HG02870 (cell line): ENCODE data around the gene GREM2.

Source experiments
- ATAC-seq: cut with Tn5 transposase; IDR thresholded peaks from one replicate; pipeline ENCODE4 v1.9.1; 2021; ENCODE audit warnings: mild to moderate bottlenecking, moderate library complexity; ENCODE audit not compliant: unreplicated experiment

GREM2 gene

DNA sequence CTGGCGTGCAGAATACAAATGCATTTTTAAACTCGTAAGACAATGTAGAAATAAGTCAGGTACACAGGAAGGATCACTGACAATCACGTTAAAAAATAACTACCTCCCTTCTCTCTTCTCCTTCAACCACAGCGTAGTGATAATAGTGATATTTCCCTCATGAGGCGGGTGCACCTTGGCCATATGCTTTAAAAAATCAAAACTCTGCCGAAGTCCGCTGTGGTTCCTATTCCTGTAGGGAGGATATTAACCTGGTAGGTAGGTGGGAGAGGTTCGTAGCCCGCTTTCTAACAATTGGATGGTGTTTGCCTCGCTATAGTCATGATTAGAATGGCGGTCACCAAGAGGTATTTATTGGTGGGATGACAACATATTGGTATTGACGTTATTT, 732 bp downstream of the GREM2 start:
- no peak for ATAC-seq

DNA sequence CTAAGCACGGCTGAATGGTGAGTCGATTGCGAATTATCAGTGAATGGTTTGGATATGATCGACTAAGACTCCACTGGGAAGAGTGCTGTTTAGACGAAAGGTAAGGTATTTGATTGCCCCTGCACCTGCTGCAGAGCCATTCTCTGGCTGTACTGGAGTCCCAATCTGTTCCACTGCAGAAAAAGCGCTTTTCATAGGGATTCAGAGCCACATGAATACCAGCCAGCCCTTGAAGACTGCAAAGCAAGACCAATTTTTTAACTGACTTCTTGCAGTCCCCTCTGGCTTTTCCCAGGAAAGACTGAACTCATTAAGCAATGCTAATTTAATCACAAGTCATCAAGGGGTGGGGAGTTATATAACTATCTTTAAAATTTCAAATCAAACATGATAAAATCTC, 1.3 kb downstream of the GREM2 start:
- no peak for ATAC-seq

DNA sequence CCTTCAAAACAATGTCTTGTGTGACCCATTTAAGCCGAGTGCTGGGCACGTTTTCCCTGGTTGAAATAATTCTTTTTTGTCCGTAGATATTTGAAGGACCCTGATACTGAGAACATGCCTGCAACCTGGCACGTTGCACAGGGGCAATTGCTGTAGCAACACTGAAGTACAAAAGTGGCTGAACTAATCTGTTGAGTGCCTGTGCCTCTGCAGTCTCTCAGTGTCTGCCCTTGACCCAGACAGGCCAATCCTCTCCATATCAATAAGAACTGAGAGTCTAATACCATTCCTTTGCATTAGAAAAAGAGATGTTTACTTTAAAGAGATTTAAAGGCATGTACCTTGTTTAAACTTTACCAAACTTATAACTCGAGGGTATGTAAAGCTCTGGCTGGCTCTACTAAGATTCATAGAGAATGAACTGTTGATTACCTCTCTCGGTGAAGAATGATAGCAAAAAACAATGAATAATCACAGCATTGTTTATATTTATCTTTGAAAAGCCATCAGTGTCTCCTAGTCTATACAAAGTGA, 2.4 kb downstream of the GREM2 start:
- ATAC-seq: no peak

DNA sequence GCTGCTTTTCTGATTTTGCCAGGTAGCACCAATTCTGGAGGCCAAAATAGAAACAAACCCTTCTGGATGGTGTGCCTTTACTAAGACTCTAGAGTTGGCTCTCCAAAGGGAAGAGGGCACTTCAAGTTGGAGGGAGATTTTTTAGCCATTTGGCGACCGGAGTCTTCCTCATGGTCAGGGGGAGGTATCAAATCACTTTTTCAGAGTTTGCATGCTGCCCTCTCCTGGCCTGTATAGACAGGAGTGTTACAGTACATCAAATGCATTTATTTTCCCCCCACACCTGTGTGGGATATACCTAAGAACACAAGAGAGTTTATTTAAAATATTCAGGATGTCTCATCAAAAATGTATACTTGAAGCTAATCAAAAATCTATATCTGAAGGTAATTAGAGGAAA, 3.2 kb downstream of the GREM2 start:
- ATAC-seq: no peak

DNA sequence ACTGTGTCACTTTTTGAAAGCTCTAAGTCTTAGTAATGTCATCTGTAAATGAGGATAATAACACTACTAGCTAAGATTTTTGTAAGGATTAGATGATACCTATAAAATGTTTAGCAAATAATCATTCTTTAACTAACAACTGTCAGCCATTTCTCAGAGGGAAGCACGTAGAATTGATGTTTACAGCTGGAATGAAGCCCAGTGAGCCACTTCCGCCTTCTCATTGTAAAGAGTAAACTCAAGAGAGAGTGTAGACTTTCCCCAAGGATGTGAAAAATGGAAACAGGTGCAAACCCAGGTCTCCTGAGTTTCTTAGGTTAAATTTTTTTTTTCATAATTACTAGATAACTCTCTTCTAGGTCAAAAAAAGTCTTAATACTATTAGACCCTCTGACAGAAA, 4.9 kb downstream of the GREM2 start:
- no peak for ATAC-seq

DNA sequence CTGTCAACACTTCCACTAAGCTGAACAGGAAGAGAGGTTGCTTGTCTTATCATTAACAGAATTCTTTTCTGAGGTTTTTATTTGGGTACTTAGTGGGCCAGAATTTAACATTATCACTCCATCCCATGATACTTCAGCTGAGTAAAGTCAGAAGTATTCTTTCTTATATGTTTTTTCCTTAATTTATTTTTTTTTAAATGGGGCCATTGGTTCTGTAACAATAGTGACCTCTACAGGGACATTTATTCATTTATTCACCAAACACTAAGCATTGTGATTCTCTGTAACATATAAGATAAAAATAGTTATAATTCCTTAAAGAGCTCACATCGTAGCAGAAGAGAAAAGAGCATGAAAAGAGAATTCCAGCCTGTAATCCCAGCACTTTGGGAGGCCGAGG, 9.8 kb downstream of the GREM2 start:
- no peak for ATAC-seq

DNA sequence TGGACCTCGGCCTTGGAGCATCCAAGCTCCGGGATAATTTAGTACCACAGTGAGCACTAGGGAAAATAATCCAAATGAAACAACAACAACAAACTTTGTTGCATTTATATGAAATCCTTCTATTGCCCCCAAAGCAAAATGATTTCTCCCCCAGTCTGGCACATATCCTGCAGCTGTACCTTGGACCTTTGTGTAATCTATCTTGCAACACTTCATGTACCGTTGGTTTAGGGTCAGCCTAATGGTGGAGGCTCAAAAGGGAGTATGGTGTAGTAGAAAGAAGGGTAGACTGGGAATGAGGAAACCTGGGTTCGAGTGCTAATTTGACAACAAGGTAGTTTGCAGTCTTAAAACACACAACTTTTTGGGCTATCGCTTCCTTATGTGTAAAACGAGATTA, 12.1 kb downstream of the GREM2 start:
- no peak for ATAC-seq

DNA sequence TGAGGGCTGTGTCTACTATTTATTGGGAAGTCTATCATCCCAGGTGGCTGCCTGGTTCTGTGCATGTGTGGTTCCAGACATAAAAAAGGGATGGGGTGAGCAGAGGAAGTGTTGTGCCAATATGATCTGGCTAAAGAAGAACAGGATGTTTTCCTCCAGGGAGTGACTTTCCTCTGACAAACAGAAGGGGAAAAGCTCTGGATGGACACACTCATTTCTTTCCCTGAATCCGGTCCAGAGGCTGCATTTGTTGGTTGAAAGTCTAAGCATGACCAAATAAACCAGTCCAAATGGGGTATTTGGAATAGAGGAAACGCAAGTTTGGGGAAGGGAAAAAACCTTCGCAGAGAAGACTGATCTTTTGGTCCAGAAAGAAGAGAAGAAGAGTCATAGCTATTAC, 12.7 kb downstream of the GREM2 start:
- no peak for ATAC-seq

DNA sequence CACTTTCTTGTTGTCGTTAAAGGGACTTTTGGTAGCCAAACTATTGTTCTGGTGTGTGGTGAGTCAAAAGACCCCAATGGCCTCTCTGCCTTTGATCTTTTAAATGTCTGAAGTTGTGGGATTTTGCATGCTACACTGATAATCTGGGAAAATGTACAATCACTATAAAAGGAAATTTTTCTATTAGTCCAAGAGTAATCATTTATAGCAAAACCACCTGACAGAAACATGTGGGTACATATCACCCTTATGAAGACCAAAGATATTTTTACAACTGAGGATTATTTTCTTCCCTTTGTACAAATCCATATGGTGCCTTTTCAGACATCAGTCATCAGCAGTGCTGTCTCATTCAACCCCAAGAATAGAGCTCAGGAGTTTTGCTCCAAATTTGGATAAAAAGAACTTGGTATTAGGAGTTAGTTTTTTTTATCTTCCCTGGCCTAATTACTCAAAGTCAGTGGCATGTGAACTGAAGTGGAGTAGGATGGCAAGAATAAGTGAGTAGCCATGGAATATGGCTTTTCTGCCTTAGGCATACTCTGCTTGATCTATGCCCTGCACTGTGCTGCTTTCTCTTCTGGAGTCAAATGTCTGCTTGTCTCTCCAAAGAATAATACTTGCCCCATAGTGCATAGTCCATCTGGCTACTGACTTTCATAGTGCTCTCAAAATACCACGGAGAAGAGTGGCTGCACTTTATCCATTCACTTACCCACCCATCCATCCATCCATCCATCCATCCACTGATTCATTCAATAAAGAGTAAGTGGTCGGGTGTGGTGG, 13.5 kb downstream of the GREM2 start:
- no peak for ATAC-seq

DNA sequence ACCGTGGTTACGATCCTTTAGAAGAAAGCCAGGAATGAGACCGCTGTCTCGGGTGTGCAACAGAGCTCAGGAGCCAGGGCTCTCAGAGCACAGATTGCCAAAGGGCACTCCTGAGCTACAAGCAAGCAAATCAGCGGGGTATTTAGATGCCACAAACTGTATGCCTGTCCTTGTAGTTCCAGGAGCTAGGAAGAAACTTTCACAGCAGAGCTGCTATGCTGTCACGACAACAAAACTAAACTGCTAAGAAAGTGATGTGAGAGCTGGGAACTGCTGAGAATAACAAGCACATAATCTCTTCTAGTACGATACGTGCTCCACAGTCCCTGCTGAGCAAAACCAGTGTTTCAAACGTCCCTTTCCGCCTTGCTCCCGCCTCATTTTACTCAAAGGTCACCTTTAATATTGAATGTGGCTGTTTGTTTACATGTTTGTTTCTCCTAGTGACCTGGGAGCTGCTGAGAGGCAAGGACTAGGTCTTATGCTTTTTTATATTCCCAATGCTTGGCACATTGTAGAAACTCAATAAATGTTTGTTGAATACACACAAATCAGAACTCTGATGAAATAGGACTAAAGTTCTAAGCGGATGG, 14.7 kb downstream of the GREM2 start:
- ATAC-seq: no peak

DNA sequence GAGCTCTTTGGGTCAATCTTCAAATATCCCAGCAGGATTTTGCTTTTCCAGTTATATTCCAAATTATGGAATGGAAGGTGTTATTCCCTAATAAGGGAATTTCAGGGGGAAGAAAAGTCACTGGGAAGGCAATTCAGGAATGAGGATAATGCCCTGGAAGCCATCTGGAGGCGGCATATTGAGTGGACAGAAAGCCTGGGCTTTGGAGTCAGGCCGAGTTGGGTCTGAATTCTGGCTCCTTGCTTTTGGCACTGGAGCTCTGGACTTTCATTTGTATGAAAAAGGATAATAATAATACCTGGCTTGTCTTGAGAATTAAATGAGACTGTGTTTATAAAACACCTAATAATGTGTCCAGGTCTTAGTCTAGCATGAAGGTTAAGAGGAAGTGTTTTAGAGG, 16.5 kb downstream of the GREM2 start:
- ATAC-seq: no peak

DNA sequence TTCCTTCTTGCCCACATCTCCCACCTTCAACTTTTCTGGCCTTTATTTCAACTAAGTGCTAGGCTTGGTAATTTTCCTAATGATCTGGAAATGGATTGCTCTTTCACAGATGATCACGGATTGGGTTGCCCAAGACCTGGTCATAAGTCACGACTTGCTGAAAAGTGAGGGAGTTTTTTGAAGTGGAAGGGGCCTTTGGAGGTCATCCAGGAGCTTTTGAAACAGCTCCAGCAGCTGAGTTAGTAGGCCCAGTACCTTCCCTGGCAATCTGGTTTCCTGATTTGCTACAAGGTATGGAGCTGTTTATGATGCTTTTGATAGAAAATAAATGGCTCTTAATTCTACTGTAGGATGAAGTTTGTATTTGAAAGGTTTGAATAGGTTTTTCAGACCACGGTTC, 20.4 kb downstream of the GREM2 start:
- no peak for ATAC-seq

DNA sequence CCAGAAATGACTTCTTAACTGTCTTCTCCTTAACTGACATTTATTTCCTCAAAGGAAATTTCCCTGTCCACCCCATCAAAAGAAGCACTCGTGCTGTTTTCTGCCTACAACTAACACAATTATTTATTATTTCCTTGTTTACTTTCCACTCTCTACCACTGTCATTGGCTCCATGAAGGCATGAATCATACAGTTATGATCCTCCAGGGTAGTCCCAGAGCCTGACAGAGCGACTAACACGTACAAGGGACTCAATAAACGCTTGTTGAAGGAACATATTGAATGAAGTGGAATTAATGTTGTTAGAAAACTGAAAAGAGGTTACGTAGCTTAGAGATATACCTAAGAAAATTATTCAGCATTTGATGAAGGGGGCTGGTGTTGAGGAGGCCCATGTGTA, 20.9 kb downstream of the GREM2 start:
- ATAC-seq: no peak

DNA sequence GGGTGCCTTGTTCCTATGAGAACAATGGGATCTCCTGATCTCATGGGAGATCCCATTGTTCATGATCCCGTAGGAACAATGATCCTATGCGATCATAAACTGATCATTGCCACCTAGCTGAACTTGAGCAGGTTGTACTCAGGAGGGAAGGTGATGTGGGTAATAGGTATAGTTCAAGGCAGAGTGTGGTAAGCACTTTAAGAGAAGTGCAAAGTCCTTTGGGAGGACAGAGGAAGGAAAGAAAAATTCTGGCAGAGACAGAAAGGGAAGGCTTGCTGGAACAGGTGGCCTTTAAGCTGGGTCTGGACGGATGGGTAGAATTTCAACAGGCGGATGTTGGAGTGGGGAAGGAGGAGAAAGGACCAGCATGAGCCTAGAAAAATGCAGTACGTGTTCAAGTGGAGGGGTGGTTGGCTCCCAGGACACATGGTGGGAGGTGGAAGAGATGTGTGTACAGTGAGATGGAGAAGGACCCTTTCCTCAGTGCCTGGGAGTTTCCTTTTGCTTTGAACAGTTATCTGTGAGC, 22.3 kb downstream of the GREM2 start:
- no peak for ATAC-seq

DNA sequence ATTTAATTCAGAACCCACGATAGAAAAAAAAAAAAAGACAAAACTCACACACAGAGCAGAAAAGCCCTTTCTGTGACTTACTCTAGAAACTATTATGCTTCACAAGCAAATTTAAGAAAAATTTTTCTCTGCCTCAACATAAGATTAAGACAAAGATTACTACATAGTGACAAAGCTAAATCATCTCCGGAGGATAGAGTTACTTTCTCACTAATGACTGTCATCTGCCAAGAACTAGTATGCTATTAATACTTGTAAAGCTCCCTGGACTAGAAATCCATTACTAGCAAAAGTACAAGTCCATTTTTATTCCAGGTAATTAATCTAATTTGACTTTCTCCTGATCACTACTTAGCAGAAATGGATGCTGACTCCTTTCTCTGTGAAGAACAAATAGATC, 25.9 kb downstream of the GREM2 start:
- ATAC-seq: no peak

DNA sequence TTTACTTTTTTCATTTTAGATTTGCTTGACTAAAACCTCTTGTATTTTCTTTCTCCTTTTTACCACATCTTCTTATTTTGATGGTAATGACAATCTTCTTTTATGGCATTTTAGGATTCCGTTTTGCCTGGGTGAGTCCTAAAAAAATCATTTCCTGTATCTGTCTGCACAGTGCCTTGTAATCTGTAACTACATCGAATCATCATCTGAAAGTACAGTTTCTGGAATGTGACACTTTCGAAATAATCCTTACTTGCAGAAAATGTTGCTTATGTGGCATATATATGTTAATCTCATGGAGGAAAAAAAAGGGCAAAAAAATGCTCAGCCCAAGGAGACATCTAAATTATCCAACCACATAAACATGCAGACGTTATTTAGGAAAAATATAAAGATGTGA, 29.0 kb downstream of the GREM2 start:
- no peak for ATAC-seq

DNA sequence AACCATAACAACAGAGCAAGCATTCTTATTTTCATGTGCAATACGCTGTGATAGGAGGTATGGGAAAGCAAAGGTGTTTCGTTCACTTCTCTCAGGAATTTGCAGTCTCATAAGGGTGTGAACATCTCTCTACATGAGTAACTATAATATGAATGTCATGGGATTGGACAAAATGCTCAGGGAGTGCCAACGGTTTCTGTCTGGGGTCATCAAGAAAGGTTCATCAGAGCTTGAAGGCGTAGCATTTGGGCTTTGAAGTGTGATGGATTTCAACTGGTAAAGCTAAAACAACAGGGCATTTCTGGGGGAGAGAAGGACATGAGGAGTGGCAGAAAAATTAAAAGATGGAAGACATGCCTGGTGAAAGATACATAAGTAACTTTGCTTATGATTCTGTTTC, 32.4 kb downstream of the GREM2 start:
- ATAC-seq: no peak

DNA sequence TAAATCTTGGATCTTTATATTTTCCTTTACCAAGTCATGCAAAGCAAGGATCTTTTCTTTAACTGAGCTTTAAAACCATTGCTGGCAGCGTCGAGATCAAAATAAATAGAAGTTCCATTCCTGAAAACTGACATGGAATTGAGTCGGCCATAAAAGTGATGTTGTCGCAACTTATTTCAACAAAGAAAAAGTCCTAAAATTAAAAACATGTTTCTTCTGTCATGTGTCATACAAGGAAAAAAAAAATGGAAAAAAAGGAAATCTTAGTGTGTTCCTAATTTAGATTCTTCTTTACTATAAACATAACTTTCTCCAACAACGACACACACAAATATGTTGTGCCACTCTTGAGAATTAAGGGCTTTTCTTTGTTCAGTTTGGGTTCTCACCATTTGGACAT, 34.9 kb downstream of the GREM2 start:
- ATAC-seq: no peak

DNA sequence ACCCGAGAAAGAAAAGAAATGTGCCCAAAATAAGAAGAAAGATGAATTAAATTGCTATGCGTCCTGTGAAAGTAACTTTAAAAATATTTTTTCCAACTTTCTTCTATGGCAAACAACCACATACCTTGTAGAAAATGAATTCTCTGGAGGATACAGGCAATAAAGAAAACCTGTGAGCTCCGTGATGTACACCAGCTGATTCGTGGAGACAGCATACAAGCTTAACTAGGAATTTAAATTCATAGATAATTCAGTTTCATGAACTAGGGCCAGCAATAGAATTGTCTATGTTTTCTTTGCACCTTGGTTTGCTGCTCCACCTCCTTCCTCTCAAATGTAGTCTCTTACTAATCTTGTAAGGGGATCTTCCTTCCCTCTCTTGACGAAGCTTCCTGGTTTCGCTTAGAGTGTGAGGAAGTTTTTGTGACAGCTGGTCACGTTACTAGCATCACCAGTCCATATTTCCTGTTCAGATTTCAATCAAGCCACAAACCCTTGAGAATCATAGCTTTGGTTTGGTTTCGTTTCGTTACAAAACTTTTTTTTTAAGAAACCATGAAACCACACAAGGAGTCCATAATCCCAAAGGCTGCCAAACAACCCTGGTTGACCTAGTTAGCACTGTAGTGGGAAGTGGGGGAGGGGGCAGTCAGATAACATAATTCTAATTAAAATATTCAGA, 35.8 kb downstream of the GREM2 start:
- no peak for ATAC-seq

DNA sequence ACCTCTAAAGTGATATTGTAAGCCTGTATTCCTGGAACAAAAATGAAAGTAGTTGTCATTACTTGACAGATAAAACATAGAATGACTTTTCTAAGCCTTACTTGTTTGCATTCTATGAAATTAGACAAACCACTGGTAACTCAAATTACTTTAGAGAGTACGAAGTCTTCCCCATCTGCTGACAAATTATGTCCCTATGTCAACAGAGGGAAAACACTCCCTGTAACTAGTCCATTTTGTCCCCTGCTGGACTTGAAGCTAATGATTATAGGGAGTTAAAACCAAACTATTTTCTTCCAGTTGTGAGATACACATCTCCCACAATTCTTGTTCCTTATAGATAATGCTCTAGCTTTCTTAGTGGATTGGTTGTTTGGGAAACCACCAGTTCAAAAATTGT, 39.6 kb downstream of the GREM2 start:
- no peak for ATAC-seq

DNA sequence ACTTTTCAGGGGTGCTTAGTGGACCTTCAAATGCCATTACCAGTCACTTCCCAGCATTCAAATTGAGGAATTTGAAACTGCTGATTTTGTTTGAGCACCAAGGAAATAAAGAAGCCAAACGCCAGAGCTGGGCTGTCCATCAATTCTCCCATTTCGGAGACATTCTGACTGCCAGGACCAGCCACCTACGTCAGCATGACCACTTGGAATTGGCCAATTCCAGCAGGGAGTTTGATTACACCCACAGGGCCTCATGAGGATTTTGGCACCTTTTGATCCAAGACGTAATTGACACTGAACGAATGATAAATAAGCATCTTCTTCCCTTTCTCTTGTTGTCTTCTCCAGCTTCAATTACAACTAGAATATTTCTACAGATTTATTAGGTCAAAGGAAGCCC, 40.2 kb downstream of the GREM2 start:
- ATAC-seq: no peak

DNA sequence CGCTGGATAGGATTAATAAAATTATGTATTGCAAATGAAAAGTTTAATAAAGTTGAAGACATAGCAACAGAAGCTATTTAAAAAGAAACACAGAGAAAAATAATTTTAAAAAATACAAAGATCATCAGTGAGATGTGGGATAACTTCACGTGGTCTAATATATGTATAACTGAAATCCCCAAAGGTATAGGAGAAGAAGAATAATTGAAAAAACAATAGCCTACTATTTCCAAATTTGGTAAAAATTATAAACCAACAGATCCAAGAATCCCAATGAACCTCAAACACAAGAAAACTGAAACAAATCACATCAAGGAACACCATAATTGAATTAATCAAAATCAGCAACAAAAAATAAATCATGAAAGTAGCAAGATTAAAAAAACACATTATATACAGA, 44.9 kb downstream of the GREM2 start:
- ATAC-seq: no peak
